Occipital lobe (tissue), 2 donors: Measurements from ENCODE around the gene KIAA0513. TPM values are rescaled to one million over a fixed set of nuclear protein-coding genes. Genes with fewer than 3 reads are reported as not detected.
A peak's percentile ranks its signal among the peaks of the same experiment; 100 is the strongest.
"Not testable (repeated sequence)": the region's sequence is repeated elsewhere in the genome, so short reads cannot be mapped to it uniquely, and the experiment has no call there.

ENCODE experiments used
- DNase-seq: peaks from one replicate; lab custom pipeline; 2025; lab: John Stamatoyannopoulos, UW
- total RNA-seq: library from RNA; depleted of rRNA; stranded (reverse); fragments of >200 nt; gene quantifications from one replicate; pipeline ENCODE4 v1.2.3, GENCODE V29; 2014

The KIAA0513 gene
- total RNA-seq, 1 donor from 2014 or later: 53.7 TPM

DNA sequence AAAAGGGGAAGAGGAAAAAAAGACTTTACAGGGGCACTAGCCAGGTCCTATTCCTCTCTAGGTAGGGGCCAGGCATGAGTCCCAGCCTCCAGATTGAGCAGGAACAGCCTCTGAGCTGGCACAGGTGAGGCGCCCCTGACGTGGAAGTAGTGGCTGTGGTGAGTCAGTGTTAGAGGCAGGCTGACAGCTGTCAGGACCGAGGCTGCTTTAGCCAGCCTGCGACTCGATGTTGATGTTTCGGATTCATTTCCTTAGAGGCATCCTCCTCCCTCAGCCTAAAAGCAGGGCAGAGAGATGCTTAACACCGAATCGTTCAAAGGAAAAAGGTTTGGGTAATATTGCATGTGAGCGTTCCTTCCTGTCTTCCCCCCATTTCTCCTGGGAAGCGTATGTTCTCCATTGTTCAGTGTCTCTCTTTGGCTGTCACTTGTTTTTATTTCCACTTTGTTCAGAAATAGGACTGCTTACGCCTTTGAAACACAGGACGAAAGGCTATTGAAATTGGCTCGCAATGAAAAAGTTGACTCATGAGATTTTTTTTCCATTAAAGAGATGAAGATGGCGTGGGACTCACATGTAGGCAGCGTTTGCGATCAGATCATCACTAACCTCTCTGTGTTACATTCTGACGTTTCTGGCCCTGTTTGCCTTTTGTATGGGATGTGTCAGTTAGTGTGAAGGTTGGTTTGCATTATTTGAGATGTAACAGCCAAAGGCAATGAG, 1.3 kb downstream of the KIAA0513 start:
- no peak for DNase-seq

DNA sequence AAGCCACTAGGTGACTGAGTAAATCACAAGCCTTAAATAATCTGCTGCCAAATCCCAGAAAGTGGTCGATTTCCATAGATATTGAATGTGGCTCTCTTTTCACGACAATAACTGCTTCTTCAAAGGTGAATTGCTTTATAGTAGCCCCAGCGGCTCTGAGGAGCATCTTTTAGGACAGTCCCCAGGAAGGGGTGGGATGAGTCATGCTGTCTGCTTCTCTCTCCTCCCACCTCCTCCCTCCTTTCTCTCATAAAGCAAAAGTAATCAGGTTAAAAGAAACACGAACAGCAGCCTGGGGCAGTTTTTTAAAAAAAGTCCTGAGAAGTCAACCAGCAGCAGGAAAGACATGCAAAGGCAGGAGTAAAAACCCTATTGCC, 1.8 kb downstream of the KIAA0513 start:
- DNase-seq: no peak

DNA sequence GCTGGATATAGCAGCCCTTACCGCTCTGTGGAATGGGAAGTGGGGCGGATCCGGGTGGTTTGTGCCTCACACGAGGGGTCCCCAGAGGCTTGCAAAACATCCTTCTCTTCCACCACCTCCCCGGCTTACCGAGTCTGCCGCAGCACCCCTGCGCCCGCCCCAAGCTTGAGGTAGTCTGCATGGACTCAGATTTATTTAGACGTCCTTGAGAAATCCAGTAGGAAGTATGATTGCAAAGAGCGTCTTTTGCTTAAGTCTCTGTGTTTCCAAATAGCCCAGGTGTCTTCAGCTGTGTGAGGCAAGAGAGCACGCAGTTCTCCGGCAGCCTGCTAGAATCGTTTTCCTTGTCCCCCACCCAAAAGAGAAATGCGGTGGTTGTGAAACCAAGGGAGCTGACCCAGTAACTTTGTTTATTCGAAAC, 2.4 kb downstream of the KIAA0513 start:
- no peak for DNase-seq

DNA sequence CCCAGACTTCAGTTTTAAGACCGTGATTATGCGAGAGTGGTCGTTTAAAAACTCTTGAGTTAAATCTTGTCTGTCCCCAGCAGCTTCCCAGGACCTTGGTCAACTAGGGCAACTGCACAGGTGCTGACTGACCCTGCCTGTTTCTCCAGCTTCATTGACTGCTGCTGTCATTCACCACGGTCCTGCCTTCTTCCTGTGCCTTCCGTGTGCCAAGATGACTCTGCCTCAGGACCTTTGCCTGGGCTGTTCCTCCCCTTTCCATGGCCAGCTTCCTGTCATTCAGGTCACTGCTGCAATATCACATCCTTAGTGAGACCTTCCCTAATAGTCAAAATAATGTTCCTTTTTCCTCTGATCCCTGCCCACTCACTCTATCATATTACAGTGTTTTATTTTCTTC, 3.9 kb downstream of the KIAA0513 start:
- no peak for DNase-seq

DNA sequence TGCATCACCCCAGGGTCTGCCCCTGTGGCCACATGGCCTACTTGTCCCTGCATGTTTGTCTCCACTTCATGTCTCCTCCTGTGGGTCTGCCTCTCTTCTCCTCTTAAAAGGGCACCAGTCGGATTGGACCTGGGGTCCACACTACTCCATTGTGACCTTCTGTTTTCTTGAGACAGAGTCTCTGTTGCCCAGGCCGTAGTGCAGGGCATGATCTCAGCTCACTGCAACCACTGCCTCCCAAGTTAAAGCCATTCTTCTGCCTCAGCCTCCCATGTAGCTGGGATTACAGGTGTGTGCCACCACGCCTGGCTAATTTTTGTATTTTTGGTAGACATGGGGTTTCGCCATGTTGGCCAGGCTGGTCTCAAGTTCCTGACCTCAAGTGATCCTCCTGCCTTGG, 4.6 kb downstream of the KIAA0513 start:
- DNase-seq: not testable (repeated sequence)

DNA sequence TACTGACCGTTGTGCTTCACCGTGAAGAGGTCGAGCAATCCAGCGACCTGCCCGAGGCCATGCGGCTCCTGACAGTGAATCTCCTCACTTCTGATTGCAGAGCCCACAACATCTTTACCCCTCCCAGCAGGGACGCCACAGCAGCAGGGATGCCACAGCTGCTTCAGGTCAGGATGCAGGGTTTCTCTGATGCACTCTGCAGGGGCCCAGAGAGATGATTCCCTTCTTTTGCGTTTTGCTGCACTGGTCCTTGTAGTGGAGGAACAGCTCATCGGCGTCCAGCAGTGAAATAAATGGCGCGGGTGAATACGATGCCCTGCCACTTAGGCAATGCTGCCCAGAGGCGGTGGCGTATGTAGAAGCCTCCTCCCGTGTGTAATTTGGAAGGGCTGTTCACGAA, 5.6 kb downstream of the KIAA0513 start:
- no peak for DNase-seq

DNA sequence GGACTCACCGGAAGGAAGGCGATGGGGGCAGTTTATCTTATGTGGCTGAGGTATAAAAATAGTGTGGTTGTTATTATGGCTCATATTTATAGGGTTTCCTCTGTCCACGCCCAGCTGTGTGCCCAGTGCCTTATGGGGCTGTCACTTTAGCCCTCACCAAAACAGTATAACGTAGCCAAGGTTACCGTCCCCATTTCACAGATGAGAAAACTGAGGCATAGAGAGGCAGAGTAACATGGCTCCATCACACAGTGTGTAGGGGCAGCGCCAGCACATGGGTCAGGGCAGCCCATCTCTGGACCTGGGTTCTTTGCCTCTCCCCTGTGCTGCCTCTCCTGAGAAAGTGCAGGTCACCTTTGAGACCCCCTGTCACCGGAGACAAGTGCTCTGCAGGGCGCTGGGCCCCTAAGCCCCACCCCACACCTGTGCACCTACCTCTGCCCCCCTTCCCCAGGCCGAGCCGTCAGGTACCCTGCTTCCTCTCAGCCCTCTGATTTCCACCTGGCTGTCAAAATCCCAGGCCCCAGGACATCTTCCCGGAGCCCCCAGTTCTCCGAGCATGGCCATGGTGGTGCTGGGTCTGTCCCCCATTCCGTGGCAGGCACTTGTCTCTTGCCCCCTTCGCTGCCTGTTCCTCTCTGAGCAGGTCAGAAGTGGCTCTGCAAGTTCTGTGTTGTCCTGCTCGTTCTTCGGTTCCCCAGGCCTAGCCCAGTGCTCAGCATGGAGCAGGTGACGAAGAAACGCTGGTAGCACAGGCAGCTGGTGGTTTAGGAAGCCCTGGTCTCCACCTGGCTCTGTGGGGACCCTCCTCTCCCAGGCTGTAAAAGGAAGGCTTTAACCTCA, 7.2 kb downstream of the KIAA0513 start:
- no peak for DNase-seq

DNA sequence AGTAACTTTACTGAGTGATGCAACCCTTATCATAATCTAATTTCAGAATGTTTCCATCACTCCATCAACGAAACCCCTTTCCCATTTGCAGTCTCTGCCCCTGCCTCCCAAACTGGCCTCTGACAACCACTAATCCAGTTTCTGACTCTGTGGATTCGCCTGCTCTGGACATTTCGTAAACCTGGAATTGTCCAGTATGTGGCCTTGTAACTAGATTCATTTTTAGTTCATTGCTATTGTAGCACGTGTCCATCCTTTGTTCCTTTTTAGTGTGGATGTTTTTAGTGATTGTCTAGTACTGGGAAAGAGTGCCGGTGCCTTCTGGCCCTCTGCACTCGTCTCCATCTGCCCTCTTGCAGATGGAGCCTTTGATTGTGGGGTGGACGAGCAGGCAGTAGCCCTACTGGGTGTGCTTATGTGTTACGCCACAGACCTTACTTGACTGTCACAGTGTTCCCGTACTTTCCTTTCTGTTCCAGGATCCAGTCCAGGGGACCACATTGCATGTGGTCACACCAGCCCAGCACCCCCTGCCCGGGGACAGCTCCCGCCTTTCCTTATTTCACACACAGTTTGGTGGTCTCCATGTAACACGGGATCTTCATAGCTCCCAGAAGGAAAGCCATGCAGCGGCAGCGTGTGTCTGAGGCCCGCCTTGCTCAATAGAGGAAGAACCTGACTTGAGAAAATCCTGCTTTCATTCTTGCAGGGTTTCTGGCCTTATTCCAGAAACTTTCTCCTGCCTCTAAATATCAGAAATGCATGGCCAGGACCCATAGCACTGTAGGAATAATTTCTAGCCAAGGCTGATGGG, 8.8 kb downstream of the KIAA0513 start:
- no peak for DNase-seq

DNA sequence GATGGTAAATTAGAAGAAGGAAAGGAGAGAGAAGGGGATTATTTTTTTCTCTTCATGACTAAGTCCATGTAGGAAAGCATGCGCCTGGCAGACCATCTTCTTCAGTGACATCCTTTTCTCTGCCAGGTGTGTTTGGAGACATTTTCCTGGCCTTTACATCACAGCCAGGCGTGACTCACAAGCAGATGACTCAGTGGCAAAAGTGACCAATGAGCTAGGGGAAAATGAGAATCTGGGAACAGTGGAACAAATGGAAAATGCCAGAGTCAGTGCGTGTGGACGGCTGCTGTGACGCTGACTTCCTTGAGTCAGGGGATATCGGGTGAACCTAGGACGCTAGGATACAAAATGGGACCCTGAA, 9.4 kb downstream of the KIAA0513 start:
- DNase-seq: peak; percentile 65

DNA sequence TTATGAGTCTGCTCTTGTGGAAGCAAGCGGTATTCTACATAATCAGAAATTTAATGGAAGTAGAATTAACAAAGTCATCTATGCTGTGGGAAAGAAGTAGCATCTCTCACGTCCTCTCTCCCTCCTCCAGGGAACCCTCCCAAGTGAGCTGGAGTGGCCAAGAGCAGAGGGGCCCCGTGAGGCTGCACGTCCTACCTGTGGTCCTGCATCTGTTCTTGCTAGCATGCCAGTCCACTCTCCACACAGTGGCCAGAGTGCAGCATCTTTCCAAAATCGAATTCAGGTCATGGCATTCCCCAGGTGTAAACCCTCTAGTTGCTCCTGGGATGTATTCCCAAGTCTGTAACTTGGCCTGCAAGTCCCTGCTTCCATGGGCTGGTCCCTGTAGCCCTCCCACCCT, 10.1 kb downstream of the KIAA0513 start:
- no peak for DNase-seq

DNA sequence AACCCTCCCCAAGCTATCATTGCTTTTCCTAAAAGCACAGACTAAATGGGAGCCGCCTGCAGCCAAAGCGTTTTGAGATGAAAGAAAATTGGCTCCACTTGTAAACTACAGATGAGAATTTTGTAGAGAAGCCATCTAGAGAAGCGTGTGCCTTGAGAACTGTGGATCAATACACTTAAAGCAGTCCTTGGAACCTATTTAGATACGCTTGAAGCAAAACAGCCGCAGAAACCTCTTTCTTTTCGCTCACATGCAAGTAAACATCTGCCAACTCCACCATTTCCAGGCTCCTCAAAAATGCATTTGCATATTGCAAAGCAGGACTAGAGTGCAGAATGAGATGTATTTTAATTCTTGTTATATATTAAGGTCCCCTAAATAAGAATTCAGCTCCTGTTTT, 13.1 kb downstream of the KIAA0513 start:
- DNase-seq: no peak

DNA sequence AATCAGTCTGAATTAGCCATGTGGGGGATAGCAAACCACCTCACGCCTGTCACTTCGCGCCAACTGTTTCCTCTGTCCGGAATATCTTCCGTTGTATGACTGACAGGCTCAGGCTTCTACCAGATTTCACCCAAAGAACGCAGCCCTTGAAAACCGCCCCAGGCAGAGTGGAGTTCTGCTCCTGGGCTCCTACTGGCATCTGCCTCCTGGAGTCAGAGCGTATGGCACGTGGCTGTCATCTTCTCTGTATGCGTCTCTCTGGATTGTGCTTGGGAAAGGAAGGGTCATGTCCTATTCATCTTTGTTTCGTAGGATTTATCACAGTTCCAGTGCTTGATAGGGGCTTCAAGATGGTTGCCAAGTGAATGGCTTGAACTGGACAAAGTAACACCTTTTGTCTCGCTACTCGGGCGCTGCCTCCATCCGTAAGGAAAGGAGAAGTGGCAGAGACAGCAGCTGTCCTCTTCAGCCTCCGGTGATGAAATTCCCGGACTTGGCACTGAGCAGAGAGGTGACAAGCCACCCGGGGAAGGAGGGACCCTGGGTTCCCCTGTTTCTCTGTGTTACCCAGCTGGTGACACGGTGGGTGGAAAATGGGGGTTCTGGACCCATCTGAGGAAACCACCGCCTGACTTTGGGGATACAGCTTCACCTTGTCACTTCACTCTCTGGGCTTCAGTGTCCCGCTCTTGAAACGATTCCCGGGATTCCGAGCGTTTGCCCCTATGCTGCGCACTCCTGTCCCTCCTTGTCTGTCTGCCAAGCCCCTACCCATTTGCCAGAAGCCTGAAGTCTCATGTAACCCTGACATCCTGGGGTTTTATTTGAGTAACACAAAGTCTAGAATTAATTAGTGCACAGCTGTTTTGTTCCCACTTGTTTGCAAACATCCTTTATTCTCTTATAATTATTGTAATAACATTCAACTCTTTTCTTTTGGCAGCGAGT, 13.9 kb downstream of the KIAA0513 start:
- no peak for DNase-seq

DNA sequence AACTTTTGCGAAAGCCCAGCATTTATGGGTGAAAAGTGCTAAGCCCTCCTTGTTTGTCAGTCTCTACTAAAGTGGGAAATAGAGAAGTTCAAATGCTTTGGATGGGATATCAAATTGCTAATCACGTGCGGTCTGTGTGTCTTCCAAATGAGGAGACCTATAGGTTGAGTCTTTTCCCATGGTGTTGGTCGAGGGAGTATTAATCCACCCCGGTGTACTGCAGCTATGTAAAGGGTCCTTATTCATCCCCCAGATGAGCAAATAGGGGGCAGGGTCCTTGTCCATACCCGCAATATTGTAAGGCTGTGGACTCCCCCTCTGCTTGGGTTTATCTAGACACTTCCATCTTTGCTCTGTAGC, 14.6 kb downstream of the KIAA0513 start:
- DNase-seq: no peak

DNA sequence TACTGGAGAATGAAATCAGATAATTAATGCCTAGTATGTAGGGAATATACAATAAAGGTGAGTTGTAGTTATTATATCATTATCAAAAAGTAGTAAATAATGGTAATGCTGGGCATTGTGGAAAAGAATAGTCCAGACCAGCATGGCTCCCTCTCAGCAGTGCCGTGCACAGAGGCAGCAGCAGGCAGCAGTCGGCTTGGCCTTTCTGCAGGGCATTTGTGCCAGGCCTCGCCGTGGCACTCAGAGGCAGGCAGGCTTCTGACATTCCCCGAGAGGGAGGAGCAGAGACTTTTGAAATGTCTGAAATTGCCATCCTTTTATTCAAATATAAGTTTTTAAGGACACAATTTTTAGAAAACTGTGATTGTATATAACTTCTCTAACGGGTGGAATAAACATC, 15.0 kb downstream of the KIAA0513 start:
- DNase-seq: no peak

DNA sequence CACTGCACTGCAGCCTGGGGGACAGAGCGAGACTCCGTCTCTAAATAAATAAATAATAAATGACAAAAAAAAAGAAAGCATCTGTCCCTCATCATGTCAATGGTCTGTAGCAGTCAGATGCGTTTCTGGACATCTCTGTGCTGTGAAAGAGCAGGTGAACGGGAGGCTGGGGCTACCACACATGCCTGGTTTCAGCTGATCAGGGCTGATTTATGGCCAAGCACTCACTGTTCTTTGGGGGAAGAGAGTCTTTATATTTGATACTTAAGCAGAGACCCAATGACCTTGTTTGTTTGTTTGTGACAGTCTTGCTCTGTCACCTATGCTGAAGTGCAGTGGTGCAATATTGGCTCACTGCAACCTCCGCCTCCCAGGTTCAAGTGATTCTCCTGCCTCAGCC, 17.5 kb downstream of the KIAA0513 start:
- no peak for DNase-seq

DNA sequence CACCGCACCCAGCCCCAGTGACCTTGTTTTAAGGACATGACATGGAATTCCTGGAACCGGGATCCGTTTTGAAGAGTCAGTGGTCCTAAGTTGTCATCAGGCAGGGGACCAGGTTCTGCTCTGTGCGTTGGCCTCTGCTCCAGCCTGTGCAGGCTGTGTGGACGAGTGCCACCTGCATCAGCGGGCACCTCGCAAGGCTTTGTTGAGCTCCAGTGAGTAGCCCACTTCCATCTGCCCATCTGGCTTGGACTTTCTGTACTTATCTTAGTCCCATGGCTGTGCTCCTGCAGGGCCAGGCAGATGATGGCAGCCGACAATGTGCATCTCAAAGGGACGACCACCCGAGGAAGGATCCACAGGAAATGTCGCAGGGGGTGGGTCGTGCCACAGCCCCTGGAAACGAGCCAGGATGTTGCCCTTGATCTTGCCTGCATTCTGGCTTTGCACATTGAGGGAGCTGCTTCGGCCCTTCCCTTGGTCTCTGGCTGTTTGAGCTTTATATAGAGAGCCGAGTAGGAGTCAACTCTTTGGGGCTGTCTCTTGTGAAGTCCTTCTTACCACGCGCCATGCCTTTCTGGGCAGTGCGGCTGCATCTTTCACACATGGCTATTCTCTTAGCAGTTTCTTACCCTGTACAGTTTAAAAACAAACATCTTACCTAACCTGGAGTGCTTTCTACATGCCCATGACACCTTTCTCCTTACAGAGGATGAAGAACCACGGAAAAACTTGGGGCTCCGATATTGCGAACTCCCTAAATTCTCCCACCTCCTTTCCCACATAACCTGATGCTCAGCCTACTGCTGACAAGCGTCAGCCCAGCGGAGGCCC, 18.3 kb downstream of the KIAA0513 start:
- DNase-seq: no peak

DNA sequence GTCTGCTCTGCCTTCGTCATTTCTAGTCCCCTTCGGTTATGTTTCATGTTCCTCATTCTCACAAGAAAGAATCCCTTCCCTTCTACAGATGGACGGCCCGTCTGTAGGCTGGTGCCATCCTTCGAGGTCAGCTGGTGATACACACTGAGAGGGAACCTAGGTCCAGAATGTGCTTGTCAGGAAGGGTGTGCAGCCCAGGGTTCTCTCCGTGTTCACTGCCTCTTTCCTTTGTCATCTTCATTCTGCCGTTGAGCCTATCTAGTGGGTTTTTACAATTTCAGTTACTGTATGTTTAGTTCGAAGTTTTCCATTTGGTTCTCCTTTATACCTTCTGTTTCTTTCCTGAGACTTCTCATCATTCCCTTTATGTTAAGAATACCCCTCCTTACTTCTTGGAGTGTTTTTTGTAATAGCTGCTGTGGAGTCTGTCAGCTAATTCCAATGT, 18.9 kb downstream of the KIAA0513 start:
- no peak for DNase-seq

DNA sequence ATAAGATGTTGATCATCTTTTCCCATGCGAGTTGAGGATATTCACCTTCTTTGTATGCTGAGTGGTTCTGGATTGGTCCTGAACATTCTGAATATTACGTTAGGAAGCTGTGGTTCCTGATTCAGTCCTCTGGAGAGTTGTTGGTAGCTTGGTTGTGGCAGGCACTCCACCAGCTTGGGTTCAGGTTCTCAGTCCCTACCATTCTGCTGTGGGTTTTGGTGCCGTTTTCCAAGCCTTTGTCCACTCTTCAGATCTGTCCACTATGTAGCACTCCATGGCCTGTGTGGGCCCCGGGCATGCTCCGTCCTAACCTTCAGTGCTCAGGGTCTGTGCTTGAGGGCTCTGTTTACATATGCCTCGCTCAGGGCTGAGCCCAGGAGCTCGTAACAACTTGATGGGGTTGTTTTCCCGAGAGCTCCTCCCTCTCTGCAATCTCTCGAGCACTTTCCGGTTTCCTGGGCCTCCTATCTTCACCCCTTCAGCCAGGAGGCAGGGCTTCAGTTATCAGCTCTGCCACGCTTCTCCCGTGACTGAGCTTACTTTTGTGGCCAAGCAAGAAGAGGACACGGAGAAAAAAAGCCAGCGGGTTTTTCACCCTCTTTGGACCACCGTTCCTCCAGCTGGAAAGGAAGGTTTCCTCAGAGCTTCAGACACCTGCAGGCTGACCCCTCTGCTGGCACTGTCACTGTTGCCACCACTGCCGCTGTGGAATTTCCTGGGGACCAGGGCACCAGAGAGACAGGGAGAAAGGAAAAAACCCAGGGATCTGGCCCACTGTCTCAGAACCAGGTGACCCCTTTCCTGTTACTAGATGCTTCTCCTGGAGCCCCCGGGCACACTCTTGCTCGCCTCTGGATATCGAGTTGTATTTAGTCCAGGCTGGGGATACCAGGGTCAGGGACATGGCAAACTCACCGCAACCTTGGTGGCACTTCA, 19.6 kb downstream of the KIAA0513 start:
- DNase-seq: no peak

DNA sequence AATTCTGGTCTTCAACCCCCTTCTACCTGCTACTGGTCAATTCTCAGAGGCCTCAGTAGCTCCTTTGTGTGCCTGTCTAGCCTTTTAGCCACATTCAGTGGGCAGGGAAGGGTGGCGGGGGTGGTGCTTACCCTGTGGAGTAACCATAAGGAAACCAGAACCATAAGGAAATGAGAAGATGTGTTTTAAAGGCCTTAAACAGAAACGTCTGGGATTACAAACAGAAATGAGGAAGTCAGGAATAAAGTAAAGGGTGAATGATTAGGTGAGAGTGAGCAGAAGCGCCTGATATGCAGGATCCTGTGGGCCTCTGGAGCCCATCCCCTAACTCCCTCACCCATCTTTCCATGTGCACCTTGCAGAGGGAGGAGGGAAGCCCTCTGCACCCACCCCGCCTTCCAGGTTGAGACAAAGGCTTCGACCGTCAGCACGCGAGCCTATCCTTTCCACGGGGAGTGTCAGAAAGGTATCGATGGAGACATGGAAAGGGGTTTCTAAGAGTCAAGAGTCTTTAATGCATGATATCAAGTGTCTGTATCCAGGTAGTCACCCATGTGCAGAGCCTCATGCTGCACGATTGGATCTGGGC, 20.4 kb downstream of the KIAA0513 start:
- DNase-seq: no peak
